ENCODE measurements around the gene ZNF700. TPM values are rescaled to one million over a fixed set of nuclear protein-coding genes. Genes with fewer than 3 reads are reported as not detected.
"Not testable (repeated sequence)": the region's sequence is repeated elsewhere in the genome, so short reads cannot be mapped to it uniquely, and the experiment has no call there.

ZNF700 gene
- total RNA-seq, 1 donor from 2014 or later = 16.3 TPM

DNA sequence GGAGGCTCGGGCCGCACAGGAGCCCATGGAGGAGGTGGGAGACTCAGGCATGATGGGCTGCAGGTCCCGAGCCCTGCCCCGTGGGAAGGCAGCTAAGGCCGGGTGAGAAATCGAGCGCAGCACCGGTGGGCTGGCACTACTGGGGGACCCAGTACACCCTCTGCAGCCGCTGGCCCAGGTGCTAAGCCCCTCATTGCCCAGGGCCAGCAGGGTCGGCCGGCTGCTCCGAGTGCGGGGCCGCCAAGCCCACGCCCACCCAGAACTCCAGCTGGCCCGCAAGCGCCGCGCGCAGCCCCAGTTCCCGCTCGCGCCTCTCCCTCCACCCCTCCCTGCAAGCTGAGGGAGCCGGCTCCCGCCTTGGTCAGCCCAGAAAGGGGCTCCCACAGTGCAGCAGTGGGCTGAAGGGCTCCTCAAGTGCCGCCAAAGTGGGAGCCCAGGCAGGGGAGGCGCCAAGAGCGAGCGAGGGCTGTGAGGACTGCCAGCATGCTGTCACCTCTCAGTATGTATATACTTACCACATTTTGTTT lies 16.5 kb downstream of the ZNF700 start:
- not testable (repeated sequence) for DNase-seq

GRCh38 chr19:11942008-11942842 lies 17.3 kb downstream of the ZNF700 start:
- no peak for DNase-seq

- DNase-seq = no peak
Observed at GRCh38 chr19:11942843-11943108, 17.9 kb downstream of the ZNF700 start.

DNA sequence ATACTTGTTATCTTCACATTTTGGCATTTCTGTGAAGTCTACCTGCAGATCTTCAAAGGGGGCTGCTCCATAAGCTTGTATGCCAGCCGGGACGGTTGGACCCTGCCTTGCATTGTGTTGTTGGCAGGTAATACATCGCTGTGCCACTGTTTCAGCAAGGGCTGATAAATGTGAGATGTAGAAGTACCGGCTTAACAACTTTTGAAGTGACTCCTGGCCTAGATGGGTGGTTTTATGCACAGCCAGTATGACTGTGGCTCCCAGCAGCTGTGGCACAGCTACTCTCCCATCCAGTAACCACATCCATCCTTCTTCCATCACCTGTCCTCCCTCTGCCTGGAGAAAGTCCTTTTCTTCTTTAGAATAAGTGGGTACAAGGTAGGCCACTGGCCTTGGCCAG lies 19.7 kb downstream of the ZNF700 start:
- no peak for DNase-seq

- DNase-seq = no peak
Observed at GRCh38 chr19:11948646-11949045, 23.7 kb downstream of the ZNF700 start.

DNA sequence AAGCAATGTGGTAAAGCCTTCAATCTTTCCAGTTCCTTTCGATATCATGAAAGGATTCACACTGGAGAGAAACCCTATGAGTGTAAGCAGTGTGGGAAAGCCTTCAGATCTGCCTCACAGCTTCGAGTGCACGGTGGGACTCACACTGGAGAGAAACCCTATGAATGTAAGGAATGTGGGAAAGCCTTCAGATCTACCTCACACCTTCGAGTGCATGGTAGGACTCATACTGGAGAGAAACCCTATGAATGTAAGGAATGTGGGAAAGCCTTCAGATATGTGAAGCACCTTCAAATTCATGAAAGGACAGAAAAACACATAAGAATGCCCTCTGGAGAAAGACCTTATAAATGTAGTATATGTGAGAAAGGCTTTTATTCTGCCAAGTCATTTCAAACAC lies 24.3 kb downstream of the ZNF700 start:
- no peak for DNase-seq

GRCh38 chr19:11949614-11950080 lies 24.7 kb downstream of the ZNF700 start:
- DNase-seq = not testable (repeated sequence)

DNA sequence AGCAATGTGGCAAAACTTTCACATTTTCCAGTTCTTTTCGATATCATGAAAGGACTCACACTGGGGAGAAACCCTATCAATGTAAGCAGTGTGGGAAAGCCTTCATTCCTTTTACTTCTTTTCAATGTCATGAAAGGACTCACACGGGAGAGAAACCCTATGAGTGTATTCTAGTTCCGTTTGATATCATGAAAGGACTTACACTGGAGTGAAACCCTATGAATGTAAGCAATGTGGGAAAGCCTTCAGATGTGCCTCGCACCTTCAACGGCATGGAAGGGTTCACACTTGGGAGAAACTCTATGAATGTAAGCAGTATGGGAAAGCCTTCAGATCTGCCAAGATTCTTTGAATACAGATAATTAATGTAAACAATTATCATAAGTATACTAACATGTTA lies 25.4 kb downstream of the ZNF700 start:
- DNase-seq = no peak

- peak; percentile 79 for DNase-seq
Observed at GRCh38 chr19:11963566-11964355, 38.9 kb downstream of the ZNF700 start.

- peak; percentile 57 for DNase-seq
Observed at GRCh38 chr19:11964496-11964857, 39.6 kb downstream of the ZNF700 start.

- DNase-seq = peak; percentile 70
Observed at GRCh38 chr19:11964858-11965645, 40.1 kb downstream of the ZNF700 start, which contains the start of gene ZNF763. Gene ZNF763 (plus strand): TSS chr19:11965040. CDS start chr19:11965209, 169 bp downstream.

DNA sequence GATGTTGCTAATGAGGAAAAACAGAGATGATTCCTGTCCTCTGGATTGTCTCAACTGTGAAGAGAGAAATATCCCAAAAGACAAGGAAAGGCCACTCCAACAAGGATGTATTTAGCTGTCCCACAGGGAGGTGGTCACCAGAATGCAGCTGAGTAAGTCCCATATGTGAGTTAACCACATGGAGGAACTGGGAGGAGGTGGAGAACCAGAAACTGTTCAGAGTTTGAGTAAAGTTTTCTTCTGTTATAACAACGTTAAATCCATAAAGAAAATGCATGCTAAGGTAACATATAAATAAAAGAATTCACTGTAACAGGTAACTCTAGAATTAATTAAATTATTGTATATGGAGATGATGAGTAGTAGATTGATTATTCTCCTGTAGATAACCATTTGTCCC lies 45.3 kb downstream of the ZNF700 start:
- no peak for DNase-seq

GRCh38 chr19:11971041-11971440 lies 46.1 kb downstream of the ZNF700 start:
- DNase-seq = no peak

DNA sequence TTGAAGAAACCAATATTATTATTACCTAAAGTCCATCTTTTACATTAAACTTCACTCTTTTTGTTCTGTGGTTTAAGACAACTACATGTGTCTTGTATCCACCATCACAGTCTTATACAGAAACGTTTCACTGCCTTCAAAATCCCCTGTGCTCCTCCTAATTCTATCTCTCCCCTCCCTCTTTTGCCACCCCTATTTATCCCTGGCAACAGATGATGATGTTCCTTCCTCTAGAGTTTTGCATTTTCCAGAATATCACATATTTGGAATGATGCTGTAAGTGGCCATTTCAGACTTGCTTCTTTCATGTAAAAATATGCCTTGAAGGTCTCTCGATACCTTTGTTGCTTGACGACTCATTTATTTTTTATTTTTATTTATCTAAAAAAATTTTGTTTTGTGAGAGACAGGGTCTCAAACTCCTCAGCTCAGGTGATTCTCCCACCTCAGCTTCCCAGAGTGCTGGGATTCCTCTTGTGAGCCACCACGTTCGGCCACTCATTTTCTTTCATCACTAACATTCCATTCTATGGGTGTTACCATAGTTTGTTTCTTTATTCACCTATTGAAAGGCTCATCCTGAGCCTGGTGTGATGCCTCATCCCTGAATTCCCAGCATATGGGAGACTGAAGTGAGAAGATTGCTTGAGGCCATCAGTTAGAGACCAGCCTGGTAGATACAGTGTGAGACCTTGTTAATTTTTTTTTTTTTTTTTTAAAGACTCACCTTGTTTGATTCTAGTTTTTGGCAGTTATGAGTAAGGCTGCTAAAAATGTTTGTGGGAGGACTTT lies 48.3 kb downstream of the ZNF700 start:
- no peak for DNase-seq

- DNase-seq = no peak
Observed at GRCh38 chr19:11978492-11979100, 53.7 kb downstream of the ZNF700 start.

- no peak for DNase-seq
Observed at GRCh38 chr19:11979527-11979926, 54.6 kb downstream of the ZNF700 start.

DNA sequence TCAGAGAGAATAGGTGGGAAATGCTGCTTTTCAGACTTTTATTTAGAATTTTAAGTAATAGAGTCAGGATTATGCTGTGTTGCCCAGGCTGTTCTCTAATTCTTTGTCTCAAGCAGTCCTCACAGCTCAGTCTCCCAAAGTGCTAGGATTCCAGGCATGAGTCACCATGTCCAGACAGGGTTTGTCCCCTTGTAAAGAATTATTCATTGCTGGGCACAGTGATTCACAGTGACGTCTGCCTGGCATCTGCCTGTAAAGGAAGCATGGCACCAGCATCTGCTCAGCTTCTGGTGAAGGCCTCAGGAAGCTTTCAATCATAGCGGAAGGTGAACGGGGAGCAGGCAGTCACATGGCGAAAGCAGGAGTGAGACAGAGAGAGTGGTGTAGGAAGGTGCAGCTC lies 57.6 kb downstream of the ZNF700 start:
- no peak for DNase-seq

DNA sequence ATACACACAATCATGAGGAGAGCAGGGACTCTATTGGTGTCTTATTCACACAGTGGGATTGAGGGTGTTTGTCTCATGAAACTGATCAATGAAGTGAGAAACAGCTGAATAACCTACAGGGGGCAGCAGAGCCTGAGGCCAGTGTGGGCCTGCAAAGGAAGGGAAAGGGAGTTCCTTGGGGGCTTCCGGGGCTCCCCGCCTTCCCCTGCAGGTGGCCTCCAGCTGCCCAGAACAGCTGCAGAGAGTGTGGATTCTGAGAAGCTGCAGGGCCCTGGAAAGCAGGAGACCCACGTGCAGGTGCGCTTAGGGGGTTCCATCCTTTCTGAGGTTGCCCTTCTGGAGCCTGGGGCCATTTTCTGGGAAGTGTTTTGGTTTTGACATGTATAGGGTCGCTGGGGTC lies 60.1 kb downstream of the ZNF700 start:
- DNase-seq = no peak

DNA sequence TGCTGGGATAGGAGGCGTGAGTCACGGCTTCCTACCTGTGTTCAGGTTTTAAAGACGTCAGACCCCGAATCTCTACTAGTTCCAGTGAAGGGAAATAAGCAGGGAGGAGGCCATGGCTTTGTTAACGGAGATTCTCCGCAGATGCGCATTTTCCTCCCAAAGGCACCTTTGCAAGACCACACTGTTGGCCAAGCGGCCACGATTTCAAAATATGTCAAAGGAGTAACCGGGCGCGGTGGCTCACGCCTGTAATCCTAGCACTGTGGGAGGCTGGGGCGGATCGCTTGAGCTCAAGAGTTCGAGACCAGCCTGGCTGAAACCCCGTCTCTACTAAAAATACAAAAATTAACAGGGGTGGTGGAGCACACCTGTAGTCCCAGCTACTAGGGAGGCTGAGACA lies 61.8 kb downstream of the ZNF700 start:
- no peak for DNase-seq

DNA sequence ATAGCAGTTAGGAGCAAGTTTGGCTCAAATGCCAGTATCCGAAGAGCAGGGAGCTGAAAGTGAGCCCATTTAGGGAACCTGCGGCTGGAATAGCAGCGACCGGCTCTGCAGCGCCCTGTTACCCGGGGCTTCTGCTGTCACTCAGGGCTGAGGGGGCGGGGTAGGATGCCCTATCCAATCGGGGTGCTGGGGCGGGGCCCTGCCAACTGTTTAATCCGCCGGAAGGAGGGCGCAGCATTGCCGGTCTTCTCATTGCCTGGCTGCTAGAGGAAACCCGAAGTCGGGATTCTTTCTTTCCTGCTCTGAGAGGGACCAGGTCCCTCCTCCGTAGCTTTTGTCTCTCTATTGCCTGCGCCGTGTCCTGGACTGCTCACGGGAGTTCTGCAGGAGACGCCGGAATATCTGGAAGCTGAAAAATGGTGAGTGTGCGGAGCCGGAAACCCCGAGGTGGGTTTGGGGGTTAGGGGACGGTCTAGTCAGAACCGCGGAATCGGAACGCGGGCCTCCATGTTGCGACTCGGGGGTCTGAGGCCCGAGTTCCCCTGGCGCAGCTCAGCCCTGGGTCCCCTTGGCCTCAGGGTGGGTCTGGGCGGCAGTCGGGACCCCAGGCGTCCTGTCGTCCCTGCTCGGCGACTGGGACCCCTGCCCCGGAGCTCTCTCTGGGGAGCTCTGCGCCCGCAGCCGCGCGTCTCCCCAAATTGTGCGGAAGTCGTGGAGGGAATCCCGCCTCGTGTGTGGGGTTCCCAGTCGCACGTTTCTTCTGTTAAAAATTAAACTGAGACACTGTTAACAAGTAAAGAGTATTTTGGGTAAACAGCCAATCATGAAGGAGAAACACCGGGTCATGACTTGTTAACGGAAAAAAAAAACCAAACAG lies 62.7 kb downstream of the ZNF700 start:
- peak; percentile 93 for DNase-seq
